ENCODE results near the gene HUWE1. TPM values are rescaled to one million over a fixed set of nuclear protein-coding genes. Genes with fewer than 3 reads are reported as not detected.

Gene HUWE1
- total and polyA plus RNA-seq, 8 donors = 16.2 to 124 (median 87.3) TPM

- Histone ChIP-seq H3K36me3 (no peaks in the 10 kb centered on the region), H3K4me1 (no peaks in the 10 kb centered on the region), H3K27ac (no peak overlapping the region), H3K9me3 (no peaks in the 10 kb centered on the region), H3K4me3 (no peak overlapping the region), H3K27me3 (no peaks in the 10 kb centered on the region)
- TF ChIP-seq POLR2AphosphoS5 (IDR thresholded peaks at IDR 0.05) (no peak), CTCF (IDR thresholded peaks at IDR 0.05) (no peak), EP300 (IDR thresholded peaks at IDR 0.05) (no peak), POLR2A (IDR thresholded peaks at IDR 0.05) (no peak)
- intact Hi-C loops (cut with DNase I; ENCODE audit: low total_unique reads) = no loop called here
- WGBS, 5 donors = 43 to 77% (median 64%) methylated on average over 2 of the region's 2 CpGs
- no peak for DNase-seq
These were observed 30.7 kb upstream of the HUWE1 start for GRCh38 chrX:53717205-53717604.

GRCh38 chrX:53716328-53717088 is 30.0 kb upstream of the HUWE1 start:
- WGBS, 5 donors = 60 to 82% (median 78%) methylated on average over 3 to 4 of the region's 4 CpGs
- peak overlapping the region in 1 of 5 donors; percentile 38 for H3K27ac ChIP-seq
- H3K36me3 ChIP-seq = no peaks in the 10 kb centered on the region
- intact Hi-C loops (cut with DNase I; ENCODE audit: low total_unique reads) = no loop called here
- TF ChIP-seq POLR2AphosphoS5 (IDR thresholded peaks at IDR 0.05) (no peak), POLR2A (IDR thresholded peaks at IDR 0.05) (no peak), CTCF (IDR thresholded peaks at IDR 0.05) (no peak), EP300 (IDR thresholded peaks at IDR 0.05) (no peak)
- H3K4me3 ChIP-seq = no peak overlapping the region
- no peaks in the 10 kb centered on the region for H3K27me3 ChIP-seq
- H3K4me1 ChIP-seq = no peaks in the 10 kb centered on the region
- DNase-seq = peak in 1 of 2 donors; percentile 42
- H3K9me3 ChIP-seq = no peaks in the 10 kb centered on the region

GRCh38 chrX:53715346-53715924 is 28.9 kb upstream of the HUWE1 start:
- intact Hi-C loops (cut with DNase I; ENCODE audit: low total_unique reads) = no loop called here
- Histone ChIP-seq H3K27me3 (no peaks in the 10 kb centered on the region), H3K27ac (peak overlapping the region in 2 of 5 donors; percentile 47 to 56), H3K36me3 (no peaks in the 10 kb centered on the region), H3K4me1 (no peaks in the 10 kb centered on the region), H3K9me3 (no peaks in the 10 kb centered on the region), H3K4me3 (no peak overlapping the region)
- TF ChIP-seq POLR2AphosphoS5 (IDR thresholded peaks at IDR 0.05) (no peak), CTCF (IDR thresholded peaks at IDR 0.05) (no peak), POLR2A (IDR thresholded peaks at IDR 0.05) (no peak), EP300 (IDR thresholded peaks at IDR 0.05) (no peak)
- WGBS, 5 donors = 21 to 43% (median 37%) methylated on average over 3 of the region's 3 CpGs
- no peak for DNase-seq

DNA sequence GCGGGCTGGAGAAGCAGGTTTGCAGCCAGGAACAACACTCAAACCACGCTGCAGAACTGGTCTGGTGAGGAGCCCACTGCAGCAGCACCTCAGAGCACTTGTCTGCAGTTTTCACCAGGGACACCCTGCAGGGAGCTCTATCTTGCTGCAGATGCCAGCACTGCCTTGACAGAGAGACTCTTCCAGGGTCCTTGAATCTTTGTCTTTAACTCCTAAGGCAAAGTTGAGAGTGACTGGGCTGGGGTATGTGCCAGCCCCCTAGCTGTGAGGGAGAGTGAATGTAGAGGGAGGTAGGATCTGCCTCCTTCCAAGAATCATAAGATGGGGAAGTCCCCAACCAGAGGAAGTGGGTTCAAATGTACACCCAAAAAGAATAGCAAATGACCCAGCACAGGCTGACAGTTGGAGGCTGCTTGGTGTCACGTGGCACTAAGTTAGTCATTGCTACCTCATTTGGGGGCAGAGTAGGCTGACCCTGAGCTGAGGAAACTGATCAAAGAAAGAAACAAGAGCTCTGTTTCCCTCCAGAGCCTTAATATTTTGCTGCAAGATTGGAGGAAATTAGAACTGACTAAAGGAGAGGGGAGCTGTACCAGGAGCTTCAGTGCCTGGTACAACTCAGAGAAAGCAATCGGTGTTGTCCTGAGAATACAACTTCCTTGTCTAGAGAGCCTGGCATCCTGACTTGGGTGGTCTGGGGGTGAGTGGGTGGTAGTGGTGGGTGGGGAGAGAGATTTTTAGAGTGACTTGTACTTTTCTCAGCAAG is 28.2 kb upstream of the HUWE1 start:
- Histone ChIP-seq H3K9me3 (no peaks in the 10 kb centered on the region), H3K36me3 (no peaks in the 10 kb centered on the region), H3K27me3 (no peaks in the 10 kb centered on the region), H3K27ac (peak overlapping the region in 2 of 5 donors; percentile 47 to 56), H3K4me3 (no peak overlapping the region), H3K4me1 (no peaks in the 10 kb centered on the region)
- TF ChIP-seq CTCF (IDR thresholded peaks at IDR 0.05) (no peak), POLR2A (IDR thresholded peaks at IDR 0.05) (no peak), EP300 (IDR thresholded peaks at IDR 0.05) (no peak), POLR2AphosphoS5 (IDR thresholded peaks at IDR 0.05) (no peak)
- peak; percentile 48 to 66 for DNase-seq
- intact Hi-C loops (cut with DNase I; ENCODE audit: low total_unique reads) = no loop called here
- 8 to 24% (median 13%) methylated on average over 4 of the region's 4 CpGs for WGBS, 5 donors

Measured in stomach (tissue), 9 donors.